Measurements from ENCODE around the gene HDGFL2. TPM values are rescaled to one million over a fixed set of nuclear protein-coding genes. Genes with fewer than 3 reads are reported as not detected.

Gene HDGFL2
- total RNA-seq, 2 experiments from 2014 or later = 56.5 to 58.0 TPM

DNA sequence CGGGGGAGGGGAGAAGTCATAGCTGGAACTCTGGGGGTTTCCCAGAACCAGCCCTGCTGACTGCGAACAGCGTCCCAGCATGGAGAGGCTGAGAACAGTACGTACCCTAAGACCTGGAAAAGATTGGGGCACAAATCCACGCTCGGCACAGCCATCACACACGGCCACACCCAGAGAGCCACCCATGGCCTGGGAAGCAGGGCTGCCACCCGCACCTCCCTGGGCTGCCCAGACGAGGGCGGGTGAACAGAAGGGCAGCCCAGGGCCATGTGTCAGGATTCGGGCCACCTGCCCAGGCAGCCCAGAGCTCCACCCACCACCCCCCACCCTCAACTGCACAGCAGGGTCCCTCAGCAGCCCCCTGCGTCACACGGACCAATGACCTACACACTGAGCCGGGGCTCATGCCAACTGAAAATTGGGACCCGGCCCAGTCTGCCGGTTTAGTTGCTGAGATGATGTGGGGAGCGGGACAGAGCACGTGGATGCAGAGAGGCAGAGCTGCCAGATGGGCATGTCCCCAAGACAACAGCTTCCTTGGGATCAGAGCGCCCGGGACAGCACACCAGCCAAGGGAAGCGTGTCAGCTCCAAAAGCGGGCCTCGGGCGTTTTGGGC, 23.0 kb upstream of the HDGFL2 start:
- H3K4me3 Mint-ChIP-seq = no peak overlapping the region
- peak overlapping the region; percentile 20 for H3K27ac Mint-ChIP-seq
- H3K27me3 Mint-ChIP-seq = no peaks in the 10 kb centered on the region
- peaks cover 3% of the 10 kb centered on the region for H3K36me3 Mint-ChIP-seq
- no peaks in the 10 kb centered on the region for H3K9me3 Mint-ChIP-seq
- ATAC-seq (ENCODE audit: low read depth) = no peak
- POLR2A ChIA-PET = no interaction called here
- no peaks in the 10 kb centered on the region for H3K4me1 Mint-ChIP-seq
- no peak for DNase-seq

DNA sequence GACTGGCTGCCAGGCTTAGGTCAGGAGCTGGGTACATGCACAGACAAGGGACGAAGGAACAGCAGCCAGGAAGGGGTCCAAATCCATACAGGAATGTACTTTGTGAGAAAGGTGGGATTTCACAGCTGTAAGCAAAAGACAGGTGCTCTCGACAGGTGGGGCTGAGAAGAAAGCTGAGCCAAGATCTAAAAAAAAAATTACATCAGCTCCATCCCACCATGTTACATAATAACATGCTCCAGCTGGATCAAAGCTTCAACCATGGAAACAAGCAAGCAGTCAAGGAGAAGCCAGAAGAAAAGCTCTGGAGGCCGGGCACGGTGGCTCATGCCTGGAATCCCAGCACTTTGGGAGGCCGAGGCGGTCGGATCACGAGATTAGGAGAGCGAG, 22.5 kb upstream of the HDGFL2 start:
- Mint-ChIP-seq H3K27ac (peak overlapping the region; percentile 20), H3K9me3 (no peaks in the 10 kb centered on the region), H3K36me3 (peaks cover 3% of the 10 kb centered on the region), H3K4me1 (no peaks in the 10 kb centered on the region), H3K27me3 (no peaks in the 10 kb centered on the region), H3K4me3 (no peak overlapping the region)
- no peak for DNase-seq
- no peak for ATAC-seq (ENCODE audit: low read depth)
- POLR2A ChIA-PET = no interaction called here

DNA sequence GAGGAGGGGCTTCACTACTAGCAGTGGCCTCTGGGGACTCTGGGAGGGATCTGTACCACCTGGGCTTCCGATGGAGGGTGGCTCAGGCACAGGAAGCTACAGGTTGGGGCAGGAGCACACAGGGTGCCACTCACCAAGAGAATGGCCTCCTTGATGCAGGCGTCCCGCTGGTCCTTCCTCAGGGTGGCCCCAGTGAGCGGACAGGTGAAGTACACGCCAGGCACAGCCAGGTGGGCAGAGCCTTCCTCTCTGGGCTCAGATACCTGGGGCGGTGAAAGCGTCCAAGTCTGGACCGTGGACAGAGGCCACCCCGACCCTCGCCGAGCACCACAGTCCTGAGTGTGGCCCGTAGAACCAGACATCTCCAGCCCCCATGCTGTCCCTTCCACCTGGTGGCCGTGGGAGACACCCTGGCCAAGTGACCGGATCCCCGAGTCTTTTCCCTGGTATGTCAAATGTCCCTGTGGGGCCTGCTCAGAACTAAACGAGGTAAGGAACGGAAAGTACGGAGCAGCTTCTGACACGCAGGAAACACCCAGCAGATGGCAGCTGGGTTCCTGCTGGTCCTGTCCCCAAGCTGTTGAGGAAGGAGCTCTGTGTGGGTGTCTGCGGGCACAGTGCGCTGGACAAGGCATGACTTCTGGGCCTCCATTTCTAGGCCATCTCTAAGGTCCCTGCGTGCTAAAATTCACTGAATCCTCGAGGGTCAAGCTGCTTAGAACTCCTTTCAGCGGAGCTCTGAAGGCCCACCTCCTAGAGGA, 19.7 kb upstream of the HDGFL2 start:
- DNase-seq = no peak

DNA sequence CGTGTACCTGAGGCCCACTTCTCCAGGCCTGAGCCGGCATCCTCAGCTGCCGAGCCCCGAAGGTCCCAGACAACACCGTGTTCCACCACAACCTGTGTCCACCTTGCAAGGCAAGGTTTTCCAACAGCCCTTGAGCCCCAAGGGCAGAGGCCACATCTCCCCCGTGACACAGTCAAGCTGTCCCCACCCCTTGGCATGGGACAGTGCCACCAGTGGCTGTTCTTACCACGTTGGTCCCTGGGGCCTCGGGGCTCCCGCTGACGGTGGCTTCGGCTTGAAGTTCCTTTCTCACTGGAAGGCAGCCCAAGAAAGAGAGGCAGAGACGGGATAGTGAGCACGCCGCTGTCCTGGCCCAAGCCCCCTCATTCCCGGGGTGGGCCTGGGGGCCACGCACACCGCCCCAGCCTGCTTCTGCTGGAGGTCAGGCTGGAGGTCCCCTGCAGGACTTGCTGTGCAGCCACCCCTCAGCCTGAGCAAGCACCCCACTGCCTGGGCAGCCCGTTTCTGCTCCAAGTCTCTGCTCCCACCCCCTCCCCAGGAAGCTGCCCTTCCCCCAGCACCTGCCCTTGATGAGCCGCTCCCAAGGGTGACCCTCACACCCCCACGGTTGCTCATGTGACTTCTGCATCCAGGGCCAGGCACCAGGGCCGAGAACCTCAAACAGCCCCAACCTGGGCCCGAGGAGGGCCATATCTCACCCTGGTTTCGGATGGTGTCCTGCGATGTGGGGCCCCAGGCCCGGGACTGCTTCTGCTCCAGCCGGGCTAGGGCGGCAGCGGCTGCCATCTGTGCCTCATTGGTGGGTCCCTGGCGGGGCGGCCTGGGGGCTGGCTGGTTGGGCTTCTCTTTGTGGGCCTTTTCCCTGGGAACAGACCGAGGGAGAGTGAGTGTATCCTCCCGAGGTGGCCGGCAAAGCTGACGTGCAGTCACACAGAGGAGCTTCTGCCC, 18.6 kb upstream of the HDGFL2 start:
- H3K27ac Mint-ChIP-seq = no peak overlapping the region
- DNase-seq = no peak
- peaks cover 4% of the 10 kb centered on the region for H3K36me3 Mint-ChIP-seq

More for the DNA sequence above, 19.7 kb upstream of the HDGFL2 start:
- peaks cover 12% of the 10 kb centered on the region for H3K4me1 Mint-ChIP-seq
- POLR2A ChIA-PET = interaction anchor here (0.6 to 0.7 kb wide), 3 partner anchors 19 to 200 kb away, joined by 3 to 4 read pairs (median 3); no protein-coding TSS in a partner anchor
- H3K27me3 Mint-ChIP-seq = no peaks in the 10 kb centered on the region
- no peaks in the 10 kb centered on the region for H3K9me3 Mint-ChIP-seq
- peaks cover 3% of the 10 kb centered on the region for H3K36me3 Mint-ChIP-seq
- no peak overlapping the region for H3K27ac Mint-ChIP-seq
- no peak overlapping the region for H3K4me3 Mint-ChIP-seq
- ATAC-seq (ENCODE audit: low read depth) = no peak

DNA sequence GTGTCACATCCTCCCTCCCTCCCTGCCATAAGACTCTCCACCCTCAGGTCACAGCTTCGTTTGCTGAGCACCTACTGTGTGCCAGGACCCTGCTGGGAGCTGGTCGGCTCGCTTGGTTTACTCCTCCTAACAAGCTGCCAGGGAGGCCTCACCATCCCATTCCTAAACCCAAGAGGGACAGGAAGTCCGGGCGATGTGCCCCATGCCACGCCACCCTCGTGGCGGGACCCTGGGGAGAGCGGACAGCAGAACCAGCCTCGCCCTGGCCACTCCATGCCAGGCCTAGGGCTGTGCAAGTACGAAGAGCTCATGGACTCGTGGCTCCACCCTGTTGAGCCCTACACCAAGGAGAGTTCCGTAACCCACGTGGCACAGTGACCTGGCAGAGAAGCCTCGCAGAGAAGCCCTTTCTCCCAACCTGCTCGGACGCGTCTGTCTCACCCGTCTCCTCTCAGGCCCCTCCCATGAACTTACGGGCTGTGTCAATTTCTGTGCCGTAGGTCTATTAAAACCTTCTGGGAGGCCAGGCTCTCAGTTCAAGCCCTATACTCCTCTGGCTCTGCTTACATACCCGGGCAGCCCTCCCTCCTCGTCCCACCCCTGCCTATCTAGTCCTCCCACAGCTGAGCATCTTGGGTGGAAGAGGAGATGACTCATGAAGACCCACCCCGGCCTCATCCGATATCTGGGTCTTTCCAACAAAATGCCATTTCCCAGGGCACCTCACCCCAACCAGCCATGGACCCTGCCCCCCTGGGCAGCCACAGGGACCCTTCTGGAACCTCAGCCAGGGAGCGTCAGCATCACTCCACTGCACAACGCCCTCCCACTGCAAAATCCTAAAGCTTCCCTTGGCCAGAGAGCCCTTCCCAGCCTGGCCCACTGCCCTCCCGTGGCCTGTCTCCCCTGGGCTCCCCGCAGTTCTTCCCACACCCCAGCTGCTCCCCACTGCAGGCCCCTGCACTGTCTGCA, 17.1 kb upstream of the HDGFL2 start:
- Mint-ChIP-seq H3K36me3 (peaks cover 1% of the 10 kb centered on the region), H3K27ac (peak overlapping the region; percentile 21), H3K27me3 (no peaks in the 10 kb centered on the region), H3K9me3 (no peaks in the 10 kb centered on the region), H3K4me3 (no peak overlapping the region), H3K4me1 (peaks cover 15% of the 10 kb centered on the region)
- ATAC-seq (ENCODE audit: low read depth) (no peak), DNase-seq (no peak)
- POLR2A ChIA-PET = interaction anchor here (1.9 to 3.4 kb wide), 2 partner anchors 16 to 53 kb away, joined by 5 to 33 read pairs; partner anchors contain the start of genes CHAF1A and HDGFL2

More for the DNA sequence above, 18.6 kb upstream of the HDGFL2 start:
- POLR2A ChIA-PET = interaction anchor here (1.9 kb wide), 1 partner anchor 51 kb away, joined by 5 read pairs; the partner anchor contains the start of gene CHAF1A
- Mint-ChIP-seq H3K27me3 (no peaks in the 10 kb centered on the region), H3K4me1 (peaks cover 15% of the 10 kb centered on the region), H3K9me3 (no peaks in the 10 kb centered on the region), H3K4me3 (no peak overlapping the region)
- no peak for ATAC-seq (ENCODE audit: low read depth)

DNA sequence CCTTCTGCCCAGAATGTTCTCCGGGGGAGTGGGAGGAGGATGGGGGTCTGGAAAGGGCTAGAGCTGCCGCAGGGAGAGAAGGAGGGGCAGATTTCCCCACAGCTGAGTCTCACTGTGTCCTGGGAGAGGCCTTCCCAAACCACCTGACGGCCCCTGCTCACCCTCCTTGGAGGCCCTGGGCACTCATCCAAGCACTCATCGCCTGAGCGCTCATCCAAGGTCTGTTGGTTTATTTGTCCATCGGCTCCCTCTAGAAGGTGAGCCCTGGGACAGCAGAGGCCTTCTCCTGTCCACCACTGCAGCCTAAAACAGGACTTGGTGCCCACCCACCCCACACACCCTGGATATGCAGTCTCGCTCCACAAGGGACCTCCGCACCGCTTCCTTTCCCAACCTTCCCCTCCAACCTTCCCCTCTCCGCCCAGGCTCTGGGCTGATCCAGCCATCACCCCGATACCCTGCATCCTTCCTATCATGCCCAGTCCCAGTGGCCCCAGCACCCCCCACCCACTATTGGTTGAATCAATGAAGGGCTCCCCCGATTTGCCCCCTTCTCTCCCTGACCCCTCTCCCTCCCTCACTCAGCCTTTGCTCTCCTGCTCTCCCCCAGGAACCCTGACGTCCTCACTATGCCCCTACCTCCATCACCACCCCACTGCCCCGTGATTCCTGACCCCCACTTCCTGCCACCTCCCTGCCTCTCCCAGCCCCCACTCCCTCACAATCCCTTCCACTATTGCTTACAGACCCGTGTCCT, 16.2 kb upstream of the HDGFL2 start:
- H3K27me3 Mint-ChIP-seq = no peaks in the 10 kb centered on the region
- H3K36me3 Mint-ChIP-seq = peaks cover 1% of the 10 kb centered on the region
- DNase-seq (no peak), ATAC-seq (ENCODE audit: low read depth) (no peak)
- POLR2A ChIA-PET = interaction anchor here (1.2 to 3.4 kb wide), 3 partner anchors 15 to 54 kb away, joined by 3 to 33 read pairs (median 5); partner anchors contain the start of genes CHAF1A and HDGFL2
- H3K27ac Mint-ChIP-seq = peak overlapping the region; percentile 88
- H3K4me1 Mint-ChIP-seq = peaks cover 15% of the 10 kb centered on the region
- H3K9me3 Mint-ChIP-seq = no peaks in the 10 kb centered on the region
- peak overlapping the region; percentile 92 for H3K4me3 Mint-ChIP-seq

DNA sequence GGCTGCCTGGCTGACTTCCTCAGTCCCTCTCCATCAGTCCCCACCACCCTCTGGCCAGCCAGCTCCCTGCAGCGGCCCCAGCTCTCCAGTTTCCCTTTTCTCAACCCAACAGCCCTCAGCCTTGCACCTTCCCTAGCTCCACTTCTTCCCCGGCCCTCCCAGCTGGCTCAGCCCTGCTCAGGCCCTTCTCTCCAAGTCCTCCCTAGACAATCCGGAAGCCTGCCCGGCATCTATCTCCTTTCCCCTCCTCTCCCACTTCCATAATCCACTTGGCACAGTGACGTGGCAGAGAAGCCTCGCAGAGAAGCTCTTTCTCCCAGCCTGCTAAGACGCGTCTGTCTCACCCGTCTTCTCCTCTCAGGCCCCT, 15.6 kb upstream of the HDGFL2 start:
- Mint-ChIP-seq H3K4me1 (peaks cover 15% of the 10 kb centered on the region), H3K9me3 (no peaks in the 10 kb centered on the region), H3K4me3 (peak overlapping the region; percentile 92), H3K36me3 (peaks cover 1% of the 10 kb centered on the region), H3K27ac (peak overlapping the region; percentile 88), H3K27me3 (no peaks in the 10 kb centered on the region)
- ATAC-seq (ENCODE audit: low read depth) (no peak), DNase-seq (no peak)
- POLR2A ChIA-PET = interaction anchor here (1.2 to 3.4 kb wide), 3 partner anchors 14 to 210 kb away, joined by 3 to 33 read pairs (median 5); partner anchors contain the start of genes HDGFL2 and YJU2

DNA sequence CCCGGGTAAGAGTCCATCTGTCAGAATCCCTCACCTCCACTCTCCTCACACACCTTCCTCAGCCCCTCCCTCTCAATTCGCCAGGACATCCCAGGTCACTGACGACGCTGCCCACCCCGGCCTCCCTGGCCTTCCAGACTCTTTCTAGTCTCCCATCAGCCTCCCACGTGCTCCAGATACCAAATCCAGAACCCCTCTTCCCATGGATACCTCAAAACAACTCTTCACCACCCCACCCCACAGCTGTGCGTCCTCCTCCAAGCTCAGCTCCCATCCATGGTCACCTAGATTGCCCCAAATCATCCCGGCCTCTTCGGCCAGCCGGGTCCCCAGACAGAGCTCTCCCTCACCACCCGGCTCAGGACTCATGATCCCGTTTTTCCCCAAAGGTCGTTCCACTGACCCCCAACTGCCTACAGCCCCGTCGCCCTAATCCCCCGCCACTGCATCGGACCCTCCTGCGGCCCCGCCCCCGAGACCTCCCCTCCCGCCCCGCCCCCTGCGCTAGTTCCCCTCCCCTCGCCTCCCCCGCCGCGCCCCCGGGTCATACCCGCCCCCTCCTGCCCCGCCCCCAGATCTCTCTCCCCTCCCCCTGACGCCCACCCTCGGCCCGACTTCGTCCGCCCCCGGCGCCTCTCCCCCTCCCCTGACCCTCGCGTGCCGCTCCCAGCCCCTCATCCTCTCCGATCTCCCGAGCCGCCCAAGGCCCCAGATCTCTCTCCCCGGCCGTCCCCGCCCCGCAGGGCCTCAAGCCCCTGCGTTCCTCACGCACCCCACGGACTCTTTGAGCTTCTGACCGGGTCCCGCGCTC, 15.0 kb upstream of the HDGFL2 start:
- Mint-ChIP-seq H3K4me3 (peak overlapping the region; percentile 92), H3K36me3 (peaks cover 1% of the 10 kb centered on the region), H3K9me3 (no peaks in the 10 kb centered on the region), H3K27me3 (no peaks in the 10 kb centered on the region), H3K4me1 (peaks cover 15% of the 10 kb centered on the region), H3K27ac (peak overlapping the region; percentile 93)
- POLR2A ChIA-PET = interaction anchor here (0.6 to 3.4 kb wide), 4 partner anchors 14 to 210 kb away, joined by 3 to 33 read pairs (median 4); partner anchors contain the start of genes HDGFL2 and YJU2
- peak; percentile 30 for ATAC-seq (ENCODE audit: low read depth)
- DNase-seq = peak; percentile 53

DNA sequence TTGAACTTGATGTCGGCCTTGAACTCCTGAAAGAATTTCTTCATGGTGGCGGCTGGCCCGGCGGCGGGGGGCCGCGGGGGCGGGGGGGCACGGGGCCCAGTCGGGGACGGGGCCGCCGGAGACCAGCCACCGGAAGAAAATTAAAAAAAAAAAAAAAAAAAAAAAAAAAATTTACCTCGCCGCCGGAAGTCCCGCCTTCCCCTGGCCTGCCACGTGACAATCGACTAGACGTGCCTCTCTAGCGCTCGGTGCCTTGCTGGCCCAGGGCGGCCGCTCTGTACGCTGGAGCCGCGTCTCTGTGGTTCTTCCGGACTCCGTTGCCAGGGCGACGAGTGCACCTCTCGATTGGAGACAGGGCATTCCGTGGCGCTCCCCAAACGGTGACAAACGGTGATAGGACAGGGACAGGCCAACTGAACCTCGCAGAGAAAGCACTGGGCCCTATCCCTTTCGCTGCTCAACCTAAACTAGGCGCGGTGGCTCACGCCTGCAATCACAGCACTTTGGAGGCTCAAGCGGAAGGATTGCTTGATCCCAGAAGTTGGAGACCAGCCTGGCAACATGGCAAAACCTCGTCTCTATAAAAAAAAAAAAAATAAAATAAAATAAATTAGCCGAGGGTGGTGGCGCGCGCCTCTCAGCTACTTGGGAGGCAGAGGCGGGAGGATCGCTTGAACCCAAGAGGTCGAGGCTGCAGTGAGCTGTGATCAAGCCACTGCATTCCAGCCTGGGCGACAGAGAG, 14.3 kb upstream of the HDGFL2 start, which contains the start of gene UBXN6:
Gene UBXN6, minus strand, starts transcription at position 141 of the 742 bp plus-strand sequence. Its CDS starts 97 bp downstream, at position 44.
- ATAC-seq (ENCODE audit: low read depth) (peak; percentile 91), DNase-seq (peak; percentile 96)
- POLR2A ChIA-PET = interaction anchor here (0.6 to 3.4 kb wide), 4 partner anchors 13 to 211 kb away, joined by 3 to 33 read pairs (median 4); partner anchors contain the start of genes HDGFL2 and YJU2
- Mint-ChIP-seq H3K4me1 (peaks cover 15% of the 10 kb centered on the region), H3K27me3 (no peaks in the 10 kb centered on the region), H3K27ac (peak within 1 kb of the TSS; percentile 93), H3K4me3 (peak within 1 kb of the TSS; percentile 93), H3K9me3 (no peaks in the 10 kb centered on the region), H3K36me3 (peaks cover 1% of the 10 kb centered on the region)

DNA sequence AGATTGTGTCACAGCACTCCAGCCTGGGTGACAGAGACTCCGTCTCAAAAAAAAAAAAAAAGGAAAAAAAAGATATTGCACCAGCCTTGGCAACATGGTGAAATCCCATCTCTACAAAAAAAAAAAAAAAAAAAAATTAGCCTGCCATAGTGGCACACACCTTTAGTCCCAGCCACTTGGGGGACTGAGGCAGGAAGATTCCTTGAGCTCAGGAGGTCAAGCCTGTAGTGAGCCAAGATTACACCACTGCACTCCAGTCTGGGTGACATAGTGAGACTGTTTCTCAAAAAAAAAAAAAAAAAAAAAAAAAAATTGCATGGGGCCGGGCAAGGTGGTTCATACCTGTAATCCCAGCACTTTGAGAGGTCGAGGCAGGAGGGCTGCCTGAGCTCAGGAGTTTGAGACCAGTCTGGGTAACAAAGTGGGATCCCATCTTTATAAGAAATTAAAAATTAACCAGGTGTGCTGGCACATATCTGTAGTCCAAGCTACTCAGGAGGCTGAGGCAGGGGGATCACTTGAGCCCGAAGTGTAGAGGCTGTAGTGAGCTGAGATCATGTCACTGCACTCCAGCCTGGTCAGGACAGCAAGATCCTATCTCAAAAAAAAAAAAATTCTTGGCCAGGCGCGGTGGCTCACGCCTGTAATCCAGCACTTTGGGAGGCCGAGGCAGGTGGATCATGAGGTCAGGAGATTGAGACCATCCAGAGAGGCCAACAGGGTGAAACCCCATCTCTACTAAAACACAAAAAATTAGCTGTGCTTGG, 7.1 kb upstream of the HDGFL2 start:
- Mint-ChIP-seq H3K27ac (no peak overlapping the region), H3K4me1 (no peaks in the 10 kb centered on the region), H3K27me3 (no peaks in the 10 kb centered on the region), H3K9me3 (no peaks in the 10 kb centered on the region), H3K4me3 (no peak overlapping the region), H3K36me3 (no peaks in the 10 kb centered on the region)
- DNase-seq = no peak
- ATAC-seq (ENCODE audit: low read depth) = no peak
- POLR2A ChIA-PET = interaction anchor here (0.6 kb wide), 1 partner anchor 20 kb away, joined by 4 read pairs; no protein-coding TSS in a partner anchor
